HG02852 (cell line): ENCODE results near the gene PISD.

Experiments
- ATAC-seq: cut with Tn5 transposase; IDR thresholded peaks from one replicate; pipeline ENCODE4 v1.9.1; 2021; ENCODE audit warnings: mild to moderate bottlenecking, moderate library complexity; ENCODE audit not compliant: unreplicated experiment

The PISD gene

GRCh38 chr22:31652911-31653684 lies 8.9 kb downstream of the PISD start:
- no peak for ATAC-seq

GRCh38 chr22:31652088-31652487 lies 9.9 kb downstream of the PISD start:
- ATAC-seq = no peak

- ATAC-seq = no peak
These were observed 10.4 kb downstream of the PISD start for GRCh38 chr22:31651664-31652063.

- ATAC-seq = no peak
These were observed 11.6 kb downstream of the PISD start for GRCh38 chr22:31650391-31650790.

GRCh38 chr22:31647523-31648320 lies 14.3 kb downstream of the PISD start:
- ATAC-seq = no peak

- ATAC-seq = no peak
These were observed 14.9 kb downstream of the PISD start for GRCh38 chr22:31647066-31647465.

- ATAC-seq = no peak
These were observed 15.6 kb downstream of the PISD start for GRCh38 chr22:31646186-31647019.

- no peak for ATAC-seq
These were observed 22.5 kb downstream of the PISD start for GRCh38 chr22:31639436-31640039.

- peak; percentile 26 for ATAC-seq
These were observed 24.0 kb downstream of the PISD start for GRCh38 chr22:31637891-31638618.

- ATAC-seq = peak; percentile 64
These were observed 24.5 kb downstream of the PISD start for GRCh38 chr22:31637447-31637890.

- no peak for ATAC-seq
These were observed 26.2 kb downstream of the PISD start for GRCh38 chr22:31635638-31636306.

GRCh38 chr22:31631436-31631835 lies 30.6 kb downstream of the PISD start:
- no peak for ATAC-seq

- ATAC-seq = peak; percentile 52
These were observed 31.4 kb downstream of the PISD start for GRCh38 chr22:31630331-31631329.

GRCh38 chr22:31629741-31630184 lies 32.3 kb downstream of the PISD start:
- ATAC-seq = no peak

- no peak for ATAC-seq
These were observed 32.9 kb downstream of the PISD start for GRCh38 chr22:31628969-31629708.

GRCh38 chr22:31628362-31628761 lies 33.7 kb downstream of the PISD start:
- ATAC-seq = no peak

- ATAC-seq = no peak
These were observed 34.7 kb downstream of the PISD start for GRCh38 chr22:31627223-31627731.
